ENCODE measurements around the gene MARK2. TPM values are rescaled to one million over a fixed set of nuclear protein-coding genes. Genes with fewer than 3 reads are reported as not detected.

The MARK2 gene
- total and polyA plus RNA-seq, 2 of the 8 experiments (the other 6 are each of a cell fraction or from before 2014, with no cell fraction given), result 19.3 to 58.5 TPM

DNA sequence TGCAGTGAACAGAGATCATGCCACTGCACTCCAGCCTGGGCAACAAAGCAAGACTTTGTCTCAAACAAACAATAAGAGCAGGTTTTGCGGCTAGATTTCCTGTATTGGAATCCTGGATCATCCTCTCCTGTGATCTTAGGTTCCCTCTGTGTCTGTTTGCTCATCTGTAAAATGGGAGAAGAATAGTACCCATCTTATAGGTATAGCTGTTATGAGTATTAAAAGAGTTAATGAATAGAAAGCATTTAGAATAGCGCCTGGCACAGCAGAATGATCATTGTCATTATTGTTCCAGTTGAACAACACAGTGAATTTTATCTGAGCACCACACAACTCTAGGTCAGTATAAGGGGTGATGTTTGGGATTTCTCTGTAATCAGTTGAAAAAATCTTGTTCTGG lies 10.8 kb downstream of the MARK2 start:
- Histone ChIP-seq H3K4ac (replicated peaks; ENCODE audit: insufficient read length, low read depth, low read length) (no peak overlapping the region), H2BK12ac (ENCODE audit: low read depth, low read length) (no peak overlapping the region)

More for the DNA sequence above, 10.8 kb downstream of the MARK2 start:
- Histone ChIP-seq H3K79me2 (ENCODE audit: control insufficient read depth in 1 of 2, insufficient read depth in 2 of 2, low read length in 2 of 2) (peaks cover 21 to 81% of the 10 kb centered on the region in 2 experiments), H3K4me3 (ENCODE audit: extremely low read depth in 1 of 4, insufficient read depth in 2 of 4, low read depth in 3 of 4, low read length in 4 of 4) (no peak overlapping the region), H3K9me3 (ENCODE audit: insufficient read depth in 2 of 2, low read depth in 1 of 2, low read length in 1 of 2) (no peaks in the 10 kb centered on the region), H3K36me3 (ENCODE audit: control insufficient read depth in 2 of 4, insufficient read depth in 4 of 4, low read length in 3 of 4) (peaks cover 0 to 2% (median 1%) of the 10 kb centered on the region in 4 experiments; a peak in 2 of 8 replicates), H3K23ac (ENCODE audit: insufficient read length) (no peak overlapping the region), H3K23me2 (ENCODE audit: low read depth, low read length) (no peaks in the 10 kb centered on the region), H2AFZ (ENCODE audit: low read length) (no peak overlapping the region), H3K14ac (ENCODE audit: insufficient read length) (no peak overlapping the region), H4K5ac (ENCODE audit: insufficient read length, low read depth, low read length) (no peak overlapping the region), H3K27me3 (replicated peaks in 1 of 4; ENCODE audit: control insufficient read depth in 3 of 4, extremely low read depth in 1 of 4, insufficient read depth in 3 of 4, low read length in 3 of 4) (no peaks in the 10 kb centered on the region), H4K8ac (ENCODE audit: extremely low read depth, insufficient read depth, low read length) (no peak overlapping the region), H3K56ac (replicated peaks; ENCODE audit: insufficient read length, low read depth, low read length) (no peak overlapping the region), H2BK15ac (ENCODE audit: low read length) (no peak overlapping the region), H2BK20ac (ENCODE audit: low read length) (no peak overlapping the region), H3K9ac (replicated peaks in 1 of 4; ENCODE audit: extremely low read depth in 1 of 4, low read depth in 3 of 4, low read length in 3 of 4) (no peak overlapping the region), H3K4me2 (ENCODE audit: insufficient read depth in 1 of 2, low read depth in 2 of 2, low read length in 2 of 2) (no peak overlapping the region), H3K79me1 (ENCODE audit: low read depth, low read length) (peaks cover 27% of the 10 kb centered on the region), H2AK5ac (ENCODE audit: low read depth, low read length) (no peak overlapping the region), H4K20me1 (replicated peaks in 1 of 2; ENCODE audit: control insufficient read depth in 1 of 2, insufficient read depth in 2 of 2, low read length in 2 of 2) (peaks cover 4 to 5% of the 10 kb centered on the region in 2 experiments), H2BK120ac (replicated peaks; ENCODE audit: low read depth, low read length) (no peak overlapping the region), H3K4me1 (replicated peaks in 1 of 4; ENCODE audit: control insufficient read depth in 3 of 4, insufficient read depth in 4 of 4, low read length in 3 of 4) (peaks cover 14 to 25% (median 18%) of the 10 kb centered on the region in 4 experiments; a peak in 6 of 7 replicates), H3K27ac (ENCODE audit: low read depth, low read length) (no peak overlapping the region), H3K18ac (ENCODE audit: extremely low read depth, low read length) (no peak overlapping the region), H4K91ac (replicated peaks; ENCODE audit: insufficient read length, low read length) (no peak overlapping the region), H2BK5ac (ENCODE audit: low read depth, low read length) (no peak overlapping the region)
- DNase-seq (ENCODE audit: low read depth in 1 of 2, low spot score in 2 of 2), result no peak
- ChIA-PET POLR2A (ENCODE audit: partially characterized antibody) (interaction anchor here (1.1 to 2.1 kb wide), 4 partner anchors 10 to 28 kb away, joined by 3 to 7 read pairs (median 4); partner anchors contain the start of gene MARK2), CTCF (ENCODE audit: partially characterized antibody) (interaction anchor here (0.7 to 3.9 kb wide), 3 partner anchors 12 to 24 kb away, joined by 3 to 31 read pairs (median 4); partner anchors contain the start of gene MARK2)
- FAIRE-seq, result no peak
- WGBS, 2 experiments (ENCODE audit: extremely low coverage in 1 of 2, insufficient coverage in 1 of 2, insufficient read length in 1 of 2, insufficient replicate concordance in 2 of 2, low coverage in 1 of 2, low lambda C conversion rate in 2 of 2, missing lambda C conversion rate in 1 of 2), result 93% methylated on average over 2 of the region's 2 CpGs; no CpG with 5 or more reads in 1 of the 2 experiments
